ENCODE data around the gene MST1R. TPM values are rescaled to one million over a fixed set of nuclear protein-coding genes. Genes with fewer than 3 reads are reported as not detected.

MST1R gene
- total RNA-seq, 6 experiments from 2014 or later = 0.15 to 1.9 (median 0.50) TPM

GRCh38 chr3:49877716-49878115 lies 26.0 kb downstream of the MST1R start:
- no peaks in the 10 kb centered on the region for H3K27me3 ChIP-seq
- no peak for DNase-seq
- no peak for ATAC-seq
- no peaks in the 10 kb centered on the region for H3K4me1 ChIP-seq
- no CpG with 5 or more reads among the region's 2 CpGs for WGBS (ENCODE audit: insufficient coverage, low coverage, low lambda C conversion rate, missing lambda C conversion rate)
- H3K9me3 ChIP-seq = no peaks in the 10 kb centered on the region
- no peak overlapping the region for H3K4me3 ChIP-seq
- intact Hi-C loops (cut with DNase I) = no loop called here
- H3K27ac ChIP-seq = no peak overlapping the region
- no peaks in the 10 kb centered on the region for H3K36me3 ChIP-seq
- TF ChIP-seq, protein P1, sequence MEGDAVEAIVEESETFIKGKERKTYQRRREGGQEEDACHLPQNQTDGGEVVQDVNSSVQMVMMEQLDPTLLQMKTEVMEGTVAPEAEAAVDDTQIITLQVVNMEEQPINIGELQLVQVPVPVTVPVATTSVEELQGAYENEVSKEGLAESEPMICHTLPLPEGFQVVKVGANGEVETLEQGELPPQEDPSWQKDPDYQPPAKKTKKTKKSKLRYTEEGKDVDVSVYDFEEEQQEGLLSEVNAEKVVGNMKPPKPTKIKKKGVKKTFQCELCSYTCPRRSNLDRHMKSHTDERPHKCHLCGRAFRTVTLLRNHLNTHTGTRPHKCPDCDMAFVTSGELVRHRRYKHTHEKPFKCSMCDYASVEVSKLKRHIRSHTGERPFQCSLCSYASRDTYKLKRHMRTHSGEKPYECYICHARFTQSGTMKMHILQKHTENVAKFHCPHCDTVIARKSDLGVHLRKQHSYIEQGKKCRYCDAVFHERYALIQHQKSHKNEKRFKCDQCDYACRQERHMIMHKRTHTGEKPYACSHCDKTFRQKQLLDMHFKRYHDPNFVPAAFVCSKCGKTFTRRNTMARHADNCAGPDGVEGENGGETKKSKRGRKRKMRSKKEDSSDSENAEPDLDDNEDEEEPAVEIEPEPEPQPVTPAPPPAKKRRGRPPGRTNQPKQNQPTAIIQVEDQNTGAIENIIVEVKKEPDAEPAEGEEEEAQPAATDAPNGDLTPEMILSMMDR (IDR thresholded peaks at IDR 0.05) = no peak
- no peak for TF ChIP-seq POLR2A (IDR thresholded peaks at IDR 0.05)

GRCh38 chr3:49876567-49876966 lies 27.1 kb downstream of the MST1R start:
- no peak for ATAC-seq
- TF ChIP-seq POLR2A (IDR thresholded peaks at IDR 0.05) = no peak
- TF ChIP-seq, protein P1 (IDR thresholded peaks at IDR 0.05) = no peak
- Histone ChIP-seq H3K27me3 (no peaks in the 10 kb centered on the region), H3K36me3 (no peaks in the 10 kb centered on the region), H3K4me1 (no peaks in the 10 kb centered on the region), H3K27ac (no peak overlapping the region), H3K4me3 (no peak overlapping the region), H3K9me3 (no peaks in the 10 kb centered on the region)
- WGBS (ENCODE audit: insufficient coverage, low coverage, low lambda C conversion rate, missing lambda C conversion rate) = no CpG with 5 or more reads among the region's 5 CpGs
- no peak for DNase-seq
- intact Hi-C loops (cut with DNase I) = no loop called here

DNA sequence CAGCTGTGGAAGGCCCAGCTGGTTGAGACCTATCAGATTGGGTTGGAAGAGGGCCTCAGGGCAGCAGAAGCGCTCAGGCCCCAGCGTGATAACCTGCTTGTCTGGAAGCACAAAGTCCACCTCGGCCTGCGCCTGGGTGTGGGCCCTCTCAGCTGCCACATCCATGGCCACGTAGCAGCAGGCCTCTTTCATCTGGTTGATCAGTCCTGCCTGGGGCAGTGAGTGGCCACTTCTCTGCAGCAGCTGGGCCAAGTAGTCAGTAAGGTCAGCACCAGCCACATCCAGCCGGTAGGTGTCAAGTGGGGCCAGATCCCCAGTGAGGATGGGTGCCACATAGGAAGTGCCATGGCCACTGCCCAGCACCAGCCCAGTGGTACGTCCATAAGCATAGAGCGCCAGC lies 30.1 kb downstream of the MST1R start:
- peak in 1 of 3 donors; percentile 56 for DNase-seq
- TF ChIP-seq, protein P1 (IDR thresholded peaks at IDR 0.05) = no peak
- no peak for TF ChIP-seq POLR2A (IDR thresholded peaks at IDR 0.05)
- 20% methylated on average over 1 of the region's 8 CpGs for WGBS (ENCODE audit: insufficient coverage, low coverage, low lambda C conversion rate, missing lambda C conversion rate)

DNA sequence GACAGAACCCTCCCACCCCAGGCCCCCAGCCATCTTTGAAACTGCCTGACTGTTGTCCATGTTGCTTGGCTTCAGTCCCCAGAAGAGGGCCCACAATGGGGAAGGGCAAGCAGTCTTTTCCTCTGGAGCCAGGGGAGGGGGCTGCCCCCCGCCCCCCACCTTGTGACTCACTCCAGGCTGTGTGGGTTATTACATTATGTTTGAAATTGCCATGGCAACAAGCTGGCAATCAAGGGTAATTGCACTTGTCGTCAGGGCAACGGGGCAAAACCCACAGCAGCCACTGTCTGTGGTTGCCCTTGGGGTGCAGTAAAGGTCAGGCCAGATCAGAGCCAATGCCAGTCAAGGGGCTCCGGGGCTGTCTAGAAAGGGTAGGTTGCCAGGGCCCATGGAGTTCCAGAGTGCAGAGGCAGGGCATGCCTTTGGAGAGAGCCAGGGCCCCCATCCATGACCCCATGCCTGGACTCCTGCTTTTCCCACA lies 30.8 kb downstream of the MST1R start:
- Histone ChIP-seq H3K9me3 (no peaks in the 10 kb centered on the region), H3K27ac (no peak overlapping the region), H3K27me3 (peaks cover 0 to 5% of the 10 kb centered on the region in 2 donors), H3K36me3 (no peaks in the 10 kb centered on the region), H3K4me3 (no peak overlapping the region), H3K4me1 (peaks cover 0 to 8% (median 0%) of the 10 kb centered on the region in 4 donors)
- no CpG with 5 or more reads among the region's 4 CpGs for WGBS (ENCODE audit: insufficient coverage, low coverage, low lambda C conversion rate, missing lambda C conversion rate)
- no peak for ATAC-seq
- DNase-seq = no peak
- TF ChIP-seq POLR2A (IDR thresholded peaks at IDR 0.05) = no peak
- TF ChIP-seq, protein P1 (IDR thresholded peaks at IDR 0.05) = no peak
- intact Hi-C loops (cut with DNase I) = no loop called here

More for the DNA sequence above, 30.1 kb downstream of the MST1R start:
- Histone ChIP-seq H3K36me3 (no peaks in the 10 kb centered on the region), H3K9me3 (no peaks in the 10 kb centered on the region), H3K4me3 (no peak overlapping the region), H3K27me3 (peaks cover 0 to 5% of the 10 kb centered on the region in 2 donors), H3K27ac (no peak overlapping the region), H3K4me1 (peaks cover 0 to 8% (median 0%) of the 10 kb centered on the region in 4 donors)
- intact Hi-C loops (cut with DNase I) = no loop called here
- peak; percentile 34 to 88 (median 50) for ATAC-seq

All from right lobe of liver (tissue), 6 donors.